ENCODE data around the gene C21orf91. TPM values are rescaled to one million over a fixed set of nuclear protein-coding genes. Genes with fewer than 3 reads are reported as not detected.

C21orf91 gene
- total RNA-seq, 1 experiment from 2014 or later, result 30.5 TPM

- TF ChIP-seq, protein P1, sequence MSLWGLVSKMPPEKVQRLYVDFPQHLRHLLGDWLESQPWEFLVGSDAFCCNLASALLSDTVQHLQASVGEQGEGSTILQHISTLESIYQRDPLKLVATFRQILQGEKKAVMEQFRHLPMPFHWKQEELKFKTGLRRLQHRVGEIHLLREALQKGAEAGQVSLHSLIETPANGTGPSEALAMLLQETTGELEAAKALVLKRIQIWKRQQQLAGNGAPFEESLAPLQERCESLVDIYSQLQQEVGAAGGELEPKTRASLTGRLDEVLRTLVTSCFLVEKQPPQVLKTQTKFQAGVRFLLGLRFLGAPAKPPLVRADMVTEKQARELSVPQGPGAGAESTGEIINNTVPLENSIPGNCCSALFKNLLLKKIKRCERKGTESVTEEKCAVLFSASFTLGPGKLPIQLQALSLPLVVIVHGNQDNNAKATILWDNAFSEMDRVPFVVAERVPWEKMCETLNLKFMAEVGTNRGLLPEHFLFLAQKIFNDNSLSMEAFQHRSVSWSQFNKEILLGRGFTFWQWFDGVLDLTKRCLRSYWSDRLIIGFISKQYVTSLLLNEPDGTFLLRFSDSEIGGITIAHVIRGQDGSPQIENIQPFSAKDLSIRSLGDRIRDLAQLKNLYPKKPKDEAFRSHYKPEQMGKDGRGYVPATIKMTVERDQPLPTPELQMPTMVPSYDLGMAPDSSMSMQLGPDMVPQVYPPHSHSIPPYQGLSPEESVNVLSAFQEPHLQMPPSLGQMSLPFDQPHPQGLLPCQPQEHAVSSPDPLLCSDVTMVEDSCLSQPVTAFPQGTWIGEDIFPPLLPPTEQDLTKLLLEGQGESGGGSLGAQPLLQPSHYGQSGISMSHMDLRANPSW (CRISPR knock-in tag; conservative IDR thresholded peaks at IDR 0.05; ENCODE audit: low read depth), result no peak
- no peak for TF ChIP-seq NR1H2 (CRISPR knock-in tag; IDR thresholded peaks at IDR 0.05)
Measured at GRCh38 chr21:17783003-17783402, 36.2 kb downstream of the C21orf91 start (continued).

DNA sequence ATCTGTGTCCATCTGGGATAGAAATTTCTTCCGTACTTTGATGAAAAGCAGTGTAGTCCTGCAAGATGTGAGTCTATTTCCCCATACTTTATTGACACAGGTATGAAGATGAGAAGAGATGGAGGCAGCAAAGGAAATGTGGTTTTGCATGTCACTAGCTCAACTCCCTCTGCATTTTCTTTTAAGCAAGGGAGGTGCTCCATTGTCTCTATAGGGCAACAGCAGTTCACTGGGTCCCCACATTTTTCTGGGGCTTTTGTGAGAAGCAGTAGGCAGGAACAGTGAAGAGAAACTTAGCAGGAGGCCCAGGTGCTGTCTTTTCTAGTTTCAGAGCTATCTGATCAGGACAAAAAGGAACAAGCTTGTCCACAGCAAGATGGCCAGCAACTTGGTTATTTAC, 37.1 kb downstream of the C21orf91 start:
- H3K4me3 Mint-ChIP-seq, result no peak overlapping the region
- peaks cover 25% of the 10 kb centered on the region for H3K9me3 Mint-ChIP-seq
- H3K27ac Mint-ChIP-seq, result no peak overlapping the region
- ChIA-PET POLR2A (no interaction called here), CTCF (interaction anchor here (0.7 to 1.3 kb wide), 3 partner anchors 143 to 149 kb away, joined by 3 to 6 read pairs (median 4); no protein-coding TSS in a partner anchor)
- H3K27me3 Mint-ChIP-seq (ENCODE audit: low read depth), result no peaks in the 10 kb centered on the region
- peaks cover 25% of the 10 kb centered on the region for H3K4me1 Mint-ChIP-seq
- ATAC-seq (peak; percentile 24; the same call in 1 of the 2 replicates), DNase-seq (ENCODE audit: low spot score) (no peak)
- H3K36me3 Mint-ChIP-seq, result peaks cover 36% of the 10 kb centered on the region
- TF ChIP-seq, protein P2, sequence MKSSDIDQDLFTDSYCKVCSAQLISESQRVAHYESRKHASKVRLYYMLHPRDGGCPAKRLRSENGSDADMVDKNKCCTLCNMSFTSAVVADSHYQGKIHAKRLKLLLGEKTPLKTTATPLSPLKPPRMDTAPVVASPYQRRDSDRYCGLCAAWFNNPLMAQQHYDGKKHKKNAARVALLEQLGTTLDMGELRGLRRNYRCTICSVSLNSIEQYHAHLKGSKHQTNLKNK (CRISPR knock-in tag; IDR thresholded peaks at IDR 0.05), result no peak
- TF ChIP-seq CTCF (IDR thresholded peaks at IDR 0.05), result no peak
- TF ChIP-seq, protein P3, sequence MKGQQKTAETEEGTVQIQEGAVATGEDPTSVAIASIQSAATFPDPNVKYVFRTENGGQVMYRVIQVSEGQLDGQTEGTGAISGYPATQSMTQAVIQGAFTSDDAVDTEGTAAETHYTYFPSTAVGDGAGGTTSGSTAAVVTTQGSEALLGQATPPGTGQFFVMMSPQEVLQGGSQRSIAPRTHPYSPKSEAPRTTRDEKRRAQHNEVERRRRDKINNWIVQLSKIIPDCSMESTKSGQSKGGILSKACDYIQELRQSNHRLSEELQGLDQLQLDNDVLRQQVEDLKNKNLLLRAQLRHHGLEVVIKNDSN (CRISPR knock-in tag; IDR thresholded peaks at IDR 0.05), result no peak
- TF ChIP-seq, protein P4, sequence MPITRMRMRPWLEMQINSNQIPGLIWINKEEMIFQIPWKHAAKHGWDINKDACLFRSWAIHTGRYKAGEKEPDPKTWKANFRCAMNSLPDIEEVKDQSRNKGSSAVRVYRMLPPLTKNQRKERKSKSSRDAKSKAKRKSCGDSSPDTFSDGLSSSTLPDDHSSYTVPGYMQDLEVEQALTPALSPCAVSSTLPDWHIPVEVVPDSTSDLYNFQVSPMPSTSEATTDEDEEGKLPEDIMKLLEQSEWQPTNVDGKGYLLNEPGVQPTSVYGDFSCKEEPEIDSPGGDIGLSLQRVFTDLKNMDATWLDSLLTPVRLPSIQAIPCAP (CRISPR knock-in tag; IDR thresholded peaks at IDR 0.05), result no peak
- TF ChIP-seq, protein P5, sequence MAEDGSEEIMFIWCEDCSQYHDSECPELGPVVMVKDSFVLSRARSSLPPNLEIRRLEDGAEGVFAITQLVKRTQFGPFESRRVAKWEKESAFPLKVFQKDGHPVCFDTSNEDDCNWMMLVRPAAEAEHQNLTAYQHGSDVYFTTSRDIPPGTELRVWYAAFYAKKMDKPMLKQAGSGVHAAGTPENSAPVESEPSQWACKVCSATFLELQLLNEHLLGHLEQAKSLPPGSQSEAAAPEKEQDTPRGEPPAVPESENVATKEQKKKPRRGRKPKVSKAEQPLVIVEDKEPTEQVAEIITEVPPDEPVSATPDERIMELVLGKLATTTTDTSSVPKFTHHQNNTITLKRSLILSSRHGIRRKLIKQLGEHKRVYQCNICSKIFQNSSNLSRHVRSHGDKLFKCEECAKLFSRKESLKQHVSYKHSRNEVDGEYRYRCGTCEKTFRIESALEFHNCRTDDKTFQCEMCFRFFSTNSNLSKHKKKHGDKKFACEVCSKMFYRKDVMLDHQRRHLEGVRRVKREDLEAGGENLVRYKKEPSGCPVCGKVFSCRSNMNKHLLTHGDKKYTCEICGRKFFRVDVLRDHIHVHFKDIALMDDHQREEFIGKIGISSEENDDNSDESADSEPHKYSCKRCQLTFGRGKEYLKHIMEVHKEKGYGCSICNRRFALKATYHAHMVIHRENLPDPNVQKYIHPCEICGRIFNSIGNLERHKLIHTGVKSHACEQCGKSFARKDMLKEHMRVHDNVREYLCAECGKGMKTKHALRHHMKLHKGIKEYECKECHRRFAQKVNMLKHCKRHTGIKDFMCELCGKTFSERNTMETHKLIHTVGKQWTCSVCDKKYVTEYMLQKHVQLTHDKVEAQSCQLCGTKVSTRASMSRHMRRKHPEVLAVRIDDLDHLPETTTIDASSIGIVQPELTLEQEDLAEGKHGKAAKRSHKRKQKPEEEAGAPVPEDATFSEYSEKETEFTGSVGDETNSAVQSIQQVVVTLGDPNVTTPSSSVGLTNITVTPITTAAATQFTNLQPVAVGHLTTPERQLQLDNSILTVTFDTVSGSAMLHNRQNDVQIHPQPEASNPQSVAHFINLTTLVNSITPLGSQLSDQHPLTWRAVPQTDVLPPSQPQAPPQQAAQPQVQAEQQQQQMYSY (CRISPR knock-in tag; IDR thresholded peaks at IDR 0.05), result no peak
- TF ChIP-seq, protein P1 (CRISPR knock-in tag; conservative IDR thresholded peaks at IDR 0.05; ENCODE audit: low read depth), result no peak
- no peak for TF ChIP-seq FOXP1 (CRISPR knock-in tag; IDR thresholded peaks at IDR 0.05; ENCODE audit: borderline replicate concordance)
- no peak for TF ChIP-seq AFF4 (CRISPR knock-in tag; IDR thresholded peaks at IDR 0.05; ENCODE audit: borderline replicate concordance)
- TF ChIP-seq ZNF396 (CRISPR knock-in tag; IDR thresholded peaks at IDR 0.05; ENCODE audit: borderline replicate concordance), result no peak
- no peak for TF ChIP-seq TEAD4 (CRISPR knock-in tag; IDR thresholded peaks at IDR 0.05)
- TF ChIP-seq, protein P6, sequence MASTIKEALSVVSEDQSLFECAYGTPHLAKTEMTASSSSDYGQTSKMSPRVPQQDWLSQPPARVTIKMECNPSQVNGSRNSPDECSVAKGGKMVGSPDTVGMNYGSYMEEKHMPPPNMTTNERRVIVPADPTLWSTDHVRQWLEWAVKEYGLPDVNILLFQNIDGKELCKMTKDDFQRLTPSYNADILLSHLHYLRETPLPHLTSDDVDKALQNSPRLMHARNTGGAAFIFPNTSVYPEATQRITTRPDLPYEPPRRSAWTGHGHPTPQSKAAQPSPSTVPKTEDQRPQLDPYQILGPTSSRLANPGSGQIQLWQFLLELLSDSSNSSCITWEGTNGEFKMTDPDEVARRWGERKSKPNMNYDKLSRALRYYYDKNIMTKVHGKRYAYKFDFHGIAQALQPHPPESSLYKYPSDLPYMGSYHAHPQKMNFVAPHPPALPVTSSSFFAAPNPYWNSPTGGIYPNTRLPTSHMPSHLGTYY (CRISPR knock-in tag; IDR thresholded peaks at IDR 0.05), result no peak
- TF ChIP-seq ZNF317 (CRISPR knock-in tag; IDR thresholded peaks at IDR 0.05; ENCODE audit: borderline replicate concordance, low read depth), result no peak
- no peak for TF ChIP-seq TEAD1 (CRISPR knock-in tag; IDR thresholded peaks at IDR 0.05)
- TF ChIP-seq SOX15 (CRISPR knock-in tag; IDR thresholded peaks at IDR 0.05), result no peak
- no peak for TF ChIP-seq ATF3 (CRISPR knock-in tag; conservative IDR thresholded peaks at IDR 0.05)
